ENCODE measurements around the gene CBLC. TPM values are rescaled to one million over a fixed set of nuclear protein-coding genes. Genes with fewer than 3 reads are reported as not detected.

CBLC gene
- total RNA-seq, 1 donor from 2014 or later, result not detected

DNA sequence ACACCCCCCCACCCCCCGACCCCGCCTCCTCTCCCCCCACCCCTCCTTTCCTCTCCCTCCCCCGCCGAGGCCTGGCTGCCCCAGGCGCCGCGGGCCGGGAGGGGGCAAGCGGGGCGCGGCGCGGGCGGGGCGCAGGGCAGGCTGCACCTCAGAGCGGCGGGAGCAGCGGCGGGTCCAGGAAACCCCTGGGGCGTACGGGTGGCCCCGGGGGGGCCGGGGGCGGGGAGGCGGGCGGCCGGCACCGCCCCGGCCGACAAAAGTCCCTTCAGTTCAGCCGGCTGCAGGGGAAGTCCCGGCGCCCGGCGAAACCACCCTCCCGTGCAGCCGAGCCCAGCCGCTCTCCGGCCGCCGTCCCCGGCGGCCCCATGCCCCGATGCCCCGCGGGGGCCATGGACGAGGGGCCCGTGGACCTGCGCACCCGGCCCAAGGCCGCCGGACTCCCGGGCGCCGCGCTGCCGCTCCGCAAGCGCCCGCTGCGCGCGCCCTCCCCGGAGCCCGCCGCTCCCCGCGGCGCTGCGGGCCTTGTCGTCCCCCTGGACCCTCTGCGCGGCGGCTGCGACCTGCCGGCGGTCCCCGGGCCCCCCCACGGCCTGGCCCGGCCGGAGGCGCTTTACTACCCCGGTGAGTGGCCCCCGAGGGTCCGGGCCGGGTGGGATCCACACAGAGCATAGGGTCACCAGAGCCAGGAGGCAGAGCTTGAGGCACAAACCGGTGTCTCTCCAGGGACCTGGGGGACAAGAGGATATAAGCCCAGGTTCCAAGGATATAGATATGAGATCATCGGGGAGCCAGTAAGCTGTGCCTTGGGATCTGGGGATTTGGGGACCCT is 29.1 kb upstream of the CBLC start, which contains the start of gene BCL3:
Gene BCL3, plus strand, starts transcription at position 283 of the 829 bp plus-strand sequence. Its CDS starts 83 bp downstream, at position 366.
- peaks cover 45% of the 10 kb centered on the region for H3K36me3 Mint-ChIP-seq (ENCODE audit: low read depth)
- POLR2A ChIA-PET, result interaction anchor here (0.6 to 10.5 kb wide), 11 partner anchors 10 to 983 kb away, joined by 3 to 283 read pairs (median 4); partner anchors contain the start of genes CLPTM1 and PPP1R37
- ATAC-seq (ENCODE audit: low read depth) (peak; percentile 43), DNase-seq (peak; percentile 73)
- intact Hi-C loops (cut with micrococcal nuclease), result loop anchor here (1.0 kb wide), 1 partner anchor 22 kb away; no protein-coding TSS in a partner anchor
- H3K9me3 Mint-ChIP-seq, result no peaks in the 10 kb centered on the region
- TF ChIP-seq, protein P1, sequence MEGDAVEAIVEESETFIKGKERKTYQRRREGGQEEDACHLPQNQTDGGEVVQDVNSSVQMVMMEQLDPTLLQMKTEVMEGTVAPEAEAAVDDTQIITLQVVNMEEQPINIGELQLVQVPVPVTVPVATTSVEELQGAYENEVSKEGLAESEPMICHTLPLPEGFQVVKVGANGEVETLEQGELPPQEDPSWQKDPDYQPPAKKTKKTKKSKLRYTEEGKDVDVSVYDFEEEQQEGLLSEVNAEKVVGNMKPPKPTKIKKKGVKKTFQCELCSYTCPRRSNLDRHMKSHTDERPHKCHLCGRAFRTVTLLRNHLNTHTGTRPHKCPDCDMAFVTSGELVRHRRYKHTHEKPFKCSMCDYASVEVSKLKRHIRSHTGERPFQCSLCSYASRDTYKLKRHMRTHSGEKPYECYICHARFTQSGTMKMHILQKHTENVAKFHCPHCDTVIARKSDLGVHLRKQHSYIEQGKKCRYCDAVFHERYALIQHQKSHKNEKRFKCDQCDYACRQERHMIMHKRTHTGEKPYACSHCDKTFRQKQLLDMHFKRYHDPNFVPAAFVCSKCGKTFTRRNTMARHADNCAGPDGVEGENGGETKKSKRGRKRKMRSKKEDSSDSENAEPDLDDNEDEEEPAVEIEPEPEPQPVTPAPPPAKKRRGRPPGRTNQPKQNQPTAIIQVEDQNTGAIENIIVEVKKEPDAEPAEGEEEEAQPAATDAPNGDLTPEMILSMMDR (IDR thresholded peaks at IDR 0.05), result no peak
- H3K4me1 Mint-ChIP-seq, result peaks cover 61% of the 10 kb centered on the region
- CTCF ChIA-PET, result interaction anchor here (1.0 to 2.5 kb wide), 4 partner anchors 20 to 24 kb away, joined by 3 to 16 read pairs (median 6); no protein-coding TSS in a partner anchor
- H3K27ac Mint-ChIP-seq, result peak within 1 kb of the TSS; percentile 97
- no peaks in the 10 kb centered on the region for H3K27me3 Mint-ChIP-seq
- peak within 1 kb of the TSS; percentile 98 for H3K4me3 Mint-ChIP-seq

- TF ChIP-seq, protein P1 (IDR thresholded peaks at IDR 0.05), result no peak
- Mint-ChIP-seq H3K36me3 (ENCODE audit: low read depth) (peaks cover 50% of the 10 kb centered on the region), H3K9me3 (no peaks in the 10 kb centered on the region), H3K27me3 (no peaks in the 10 kb centered on the region), H3K4me1 (peaks cover 65% of the 10 kb centered on the region), H3K27ac (peak overlapping the region; percentile 96), H3K4me3 (peak overlapping the region; percentile 95)
- DNase-seq, result no peak
- CTCF ChIA-PET, result interaction anchor here (1.0 to 2.5 kb wide), 4 partner anchors 20 to 25 kb away, joined by 3 to 16 read pairs (median 6); no protein-coding TSS in a partner anchor
- intact Hi-C loops (cut with micrococcal nuclease), result no loop called here
- POLR2A ChIA-PET, result interaction anchor here (0.6 to 10.5 kb wide), 11 partner anchors 10 to 542 kb away, joined by 3 to 283 read pairs (median 4); partner anchors contain the start of genes CLPTM1 and PPP1R37
- ATAC-seq (ENCODE audit: low read depth), result no peak
These were observed 28.4 kb upstream of the CBLC start for GRCh38 chr19:44749292-44749691.

GRCh38 chr19:44749994-44750393 is 27.7 kb upstream of the CBLC start:
- DNase-seq (no peak), ATAC-seq (ENCODE audit: low read depth) (no peak)
- Mint-ChIP-seq H3K27ac (peak overlapping the region; percentile 96), H3K9me3 (no peaks in the 10 kb centered on the region), H3K27me3 (no peaks in the 10 kb centered on the region), H3K4me3 (peak overlapping the region; percentile 95), H3K4me1 (peaks cover 70% of the 10 kb centered on the region), H3K36me3 (ENCODE audit: low read depth) (peaks cover 55% of the 10 kb centered on the region)
- intact Hi-C loops (cut with micrococcal nuclease), result loop anchor here (5.0 to 10.0 kb wide), 6 partner anchors 252 to 895 kb away; partner anchors contain the start of genes BLOC1S3, GEMIN7, PPP1R37 and RELB
- TF ChIP-seq, protein P1 (IDR thresholded peaks at IDR 0.05), result no peak
- CTCF ChIA-PET, result interaction anchor here (1.7 to 2.5 kb wide), 2 partner anchors 21 to 26 kb away, joined by 8 to 16 read pairs; no protein-coding TSS in a partner anchor
- POLR2A ChIA-PET, result interaction anchor here (1.1 to 10.5 kb wide), 6 partner anchors 17 to 343 kb away, joined by 3 to 283 read pairs (median 7); partner anchors contain the start of genes CLPTM1 and PPP1R37

DNA sequence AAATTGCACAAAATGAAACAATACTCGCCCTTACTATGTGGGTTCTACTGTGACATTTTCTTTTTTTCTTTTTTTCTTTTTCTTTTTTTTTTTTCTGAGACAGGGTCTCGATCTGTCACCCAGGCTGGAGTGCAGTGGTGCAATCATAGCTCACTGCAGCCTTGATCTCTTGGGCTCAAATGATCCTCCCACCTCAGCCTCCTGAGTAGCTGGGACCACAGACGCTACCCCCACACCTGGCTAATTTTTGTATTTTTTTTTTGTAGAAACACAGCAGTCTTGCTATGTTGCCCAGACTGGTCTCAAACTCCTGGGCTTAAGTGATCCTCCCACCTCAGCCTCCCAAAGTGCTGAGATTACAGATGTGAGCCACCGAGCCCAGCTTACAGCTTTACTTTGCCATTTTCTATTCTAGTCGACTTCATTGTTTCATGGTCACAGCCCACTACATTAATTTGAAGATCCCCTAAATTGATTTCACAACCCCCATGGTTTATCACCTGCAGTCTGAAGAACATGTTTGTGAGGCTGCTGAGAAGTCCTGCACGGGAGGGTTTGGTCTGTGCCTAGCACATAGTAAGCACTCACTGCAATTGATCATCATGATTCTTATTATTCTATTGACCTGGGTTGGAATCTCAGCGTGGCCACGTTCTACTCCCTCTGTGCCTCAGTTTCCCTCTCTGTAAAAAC is 25.4 kb upstream of the CBLC start:
- Mint-ChIP-seq H3K9me3 (no peaks in the 10 kb centered on the region), H3K27ac (peak overlapping the region; percentile 96), H3K4me1 (peaks cover 73% of the 10 kb centered on the region), H3K36me3 (ENCODE audit: low read depth) (peaks cover 71% of the 10 kb centered on the region), H3K4me3 (peak overlapping the region; percentile 95), H3K27me3 (no peaks in the 10 kb centered on the region)
- CTCF ChIA-PET, result interaction anchor here (1.9 to 3.5 kb wide), 3 partner anchors 19 to 28 kb away, joined by 6 to 35 read pairs (median 29); no protein-coding TSS in a partner anchor
- ATAC-seq (ENCODE audit: low read depth), result no peak
- intact Hi-C loops (cut with micrococcal nuclease), result loop anchor here (5.0 to 10.0 kb wide), 6 partner anchors 250 to 893 kb away; partner anchors contain the start of genes BLOC1S3, GEMIN7, PPP1R37 and RELB
- TF ChIP-seq, protein P1 (IDR thresholded peaks at IDR 0.05), result no peak
- no peak for DNase-seq
- POLR2A ChIA-PET, result interaction anchor here (0.6 to 10.5 kb wide), 12 partner anchors 8 to 412 kb away, joined by 3 to 283 read pairs (median 6); partner anchors contain the start of genes CLPTM1 and TOMM40

Data from activated B cell treated with CpG ODN at 0.5 μM for 24 hours (primary cell).